GM19467 (cell line): Measurements from ENCODE around the gene COLEC11.

Experiments used
- ATAC-seq: cut with Tn5 transposase; IDR thresholded peaks from one replicate; pipeline ENCODE4 v1.9.1; 2021; ENCODE audit warnings: mild to moderate bottlenecking, moderate library complexity; ENCODE audit not compliant: unreplicated experiment

Gene COLEC11

DNA sequence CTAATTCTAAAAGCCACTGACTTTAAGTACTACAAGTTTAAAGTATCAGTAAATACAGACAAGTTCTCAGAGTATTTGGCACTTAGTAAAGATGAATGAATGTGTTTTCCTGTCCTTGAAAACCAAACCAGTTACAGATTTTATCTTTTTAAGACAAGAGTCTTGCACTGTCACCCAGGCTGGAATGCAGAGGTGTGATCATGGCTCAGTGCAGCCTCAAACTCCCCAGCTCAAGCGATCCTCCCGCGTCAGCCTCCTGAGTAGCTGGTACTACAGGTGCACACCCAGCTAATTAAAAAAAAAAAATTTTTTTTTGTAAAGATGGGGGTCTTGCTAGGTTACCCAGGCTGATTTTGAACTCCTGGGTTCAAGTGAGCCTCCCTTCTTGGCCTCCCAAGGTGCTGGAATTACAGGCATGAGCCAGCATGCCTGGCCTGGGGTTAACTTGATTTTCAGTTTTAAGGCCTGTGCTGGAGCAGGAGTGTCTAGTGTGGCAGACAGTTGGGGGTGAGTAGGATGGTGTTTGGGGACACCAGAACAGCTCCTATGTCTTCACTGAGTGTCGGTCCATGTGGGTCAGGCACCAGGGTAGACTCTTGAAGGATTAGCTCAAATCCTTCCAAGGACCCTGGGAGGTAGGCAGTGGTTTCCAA lies 10.2 kb upstream of the COLEC11 start:
- ATAC-seq = no peak

DNA sequence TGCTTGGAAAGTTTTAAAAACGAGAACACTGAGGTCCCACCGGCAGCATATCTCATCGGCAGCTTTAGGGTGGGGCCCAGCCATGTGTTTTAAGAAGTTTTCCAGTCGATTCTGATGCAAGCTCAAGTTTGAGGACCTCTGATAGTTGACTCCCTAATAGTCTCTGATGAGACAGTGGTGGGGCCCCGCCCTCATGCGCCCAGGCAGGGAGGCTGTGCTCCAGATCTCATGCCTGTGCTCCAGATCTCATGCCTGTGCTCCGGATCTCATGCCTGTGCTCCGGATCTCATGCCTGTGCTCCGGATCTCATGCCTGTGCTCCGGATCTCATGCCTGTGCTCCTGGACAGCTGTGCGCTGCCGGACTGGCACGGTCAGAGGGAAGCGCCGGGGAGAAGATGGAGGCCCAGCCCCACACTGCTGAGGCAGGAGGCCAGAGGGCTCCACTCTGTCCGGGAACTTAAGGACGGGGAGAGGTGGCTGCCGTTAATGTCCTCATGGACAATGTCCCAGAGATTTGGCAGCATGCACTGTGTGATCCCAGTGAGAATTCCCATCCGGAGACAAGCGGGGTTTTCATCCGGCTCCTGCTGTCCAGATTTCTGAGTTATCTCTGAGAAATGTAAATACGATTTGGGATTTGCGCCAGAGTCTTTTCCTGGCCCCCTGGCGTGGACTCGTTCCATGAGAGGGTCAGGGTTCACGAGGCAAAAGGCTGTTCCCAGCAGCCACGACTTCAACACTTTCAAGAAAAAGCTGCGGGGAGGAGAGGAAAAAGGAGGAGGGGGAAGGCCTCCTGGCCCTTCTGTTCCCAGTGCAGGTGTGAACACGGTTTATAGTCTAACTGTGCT lies 9.4 kb upstream of the COLEC11 start:
- no peak for ATAC-seq

DNA sequence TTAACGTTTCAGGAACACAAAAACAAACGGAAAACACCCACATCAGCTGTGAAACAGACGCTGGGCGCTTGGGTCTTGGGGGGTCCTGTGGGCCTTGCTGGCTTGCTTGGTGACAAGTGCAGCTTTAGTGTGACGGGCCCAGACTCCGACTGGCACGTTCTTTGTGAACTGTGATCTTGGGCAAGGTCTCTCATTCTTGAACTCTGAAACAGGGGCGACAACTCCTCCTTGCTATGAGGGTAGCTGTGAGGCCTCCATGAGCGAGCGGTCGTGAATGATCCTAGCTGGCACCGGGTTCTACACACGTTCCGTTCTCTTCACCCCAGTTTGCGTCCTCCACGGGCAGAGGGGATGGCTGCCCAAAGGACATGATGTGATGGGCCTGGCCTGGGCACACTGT lies 8.7 kb upstream of the COLEC11 start:
- no peak for ATAC-seq

DNA sequence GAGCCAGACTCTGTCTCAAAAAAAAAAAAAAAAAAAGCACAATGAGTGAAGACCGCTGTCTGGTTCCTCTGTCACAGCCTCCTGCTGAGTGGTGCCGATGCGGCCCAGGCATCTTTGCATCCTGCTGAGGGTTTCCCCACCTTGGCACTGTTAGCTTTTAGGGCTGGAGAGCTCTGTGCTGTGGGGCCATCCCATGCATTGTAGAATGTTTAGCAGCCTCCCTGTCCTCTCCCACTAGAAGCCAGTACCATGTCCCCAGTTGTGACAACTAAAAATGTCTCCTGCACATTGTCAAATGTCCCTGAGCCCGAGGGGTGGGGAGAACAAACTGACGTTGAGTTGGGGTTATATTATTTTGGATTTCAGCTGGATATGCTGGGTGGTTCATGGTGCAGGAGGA lies 7.9 kb upstream of the COLEC11 start:
- ATAC-seq = no peak

- no peak for ATAC-seq
Measured at GRCh38 chr2:3587432-3587831, 7.5 kb upstream of the COLEC11 start.

DNA sequence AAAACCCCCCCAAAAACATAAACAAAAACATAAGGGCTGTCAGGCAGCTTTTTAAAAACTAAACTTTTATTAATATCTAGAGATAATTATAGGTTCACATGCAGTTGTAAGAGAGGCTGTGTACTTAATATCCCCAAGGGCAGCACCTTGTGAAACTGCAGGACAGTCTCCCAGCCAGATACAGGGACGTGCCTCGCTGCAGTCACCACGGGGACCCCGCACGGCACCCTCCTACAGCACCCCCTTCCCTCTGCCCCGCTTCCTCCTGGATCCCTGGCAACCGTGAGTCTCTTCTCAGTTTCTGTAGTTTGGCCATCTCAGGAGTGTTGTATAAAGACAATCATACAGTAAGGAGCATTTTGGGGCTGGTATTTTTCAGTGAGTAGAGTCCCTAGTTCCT lies 6.8 kb upstream of the COLEC11 start:
- ATAC-seq = no peak

DNA sequence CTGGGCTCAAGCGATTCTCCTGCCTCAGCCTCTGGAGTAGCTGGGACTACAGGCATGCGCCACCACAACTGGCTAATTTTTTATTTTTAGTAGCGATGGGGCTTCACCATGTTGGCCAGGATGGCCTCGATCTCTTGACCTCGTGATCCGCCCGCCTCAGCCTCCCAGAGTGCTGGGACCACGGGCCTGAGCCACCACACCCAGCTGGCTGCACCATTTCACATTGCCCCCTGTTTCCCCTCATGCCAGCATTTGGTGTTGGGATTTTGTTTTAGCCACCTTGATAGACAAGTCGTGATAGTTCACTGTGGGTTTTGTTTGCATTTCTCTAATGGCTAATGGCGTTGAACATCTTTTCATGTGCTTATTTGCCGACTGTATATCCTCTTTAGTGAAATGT lies 5.8 kb upstream of the COLEC11 start:
- no peak for ATAC-seq

GRCh38 chr2:3595404-3595803 lies 492 bp downstream of the COLEC11 start:
- no peak for ATAC-seq

GRCh38 chr2:3595985-3596384 lies 1.1 kb downstream of the COLEC11 start:
- ATAC-seq = peak; percentile 58

DNA sequence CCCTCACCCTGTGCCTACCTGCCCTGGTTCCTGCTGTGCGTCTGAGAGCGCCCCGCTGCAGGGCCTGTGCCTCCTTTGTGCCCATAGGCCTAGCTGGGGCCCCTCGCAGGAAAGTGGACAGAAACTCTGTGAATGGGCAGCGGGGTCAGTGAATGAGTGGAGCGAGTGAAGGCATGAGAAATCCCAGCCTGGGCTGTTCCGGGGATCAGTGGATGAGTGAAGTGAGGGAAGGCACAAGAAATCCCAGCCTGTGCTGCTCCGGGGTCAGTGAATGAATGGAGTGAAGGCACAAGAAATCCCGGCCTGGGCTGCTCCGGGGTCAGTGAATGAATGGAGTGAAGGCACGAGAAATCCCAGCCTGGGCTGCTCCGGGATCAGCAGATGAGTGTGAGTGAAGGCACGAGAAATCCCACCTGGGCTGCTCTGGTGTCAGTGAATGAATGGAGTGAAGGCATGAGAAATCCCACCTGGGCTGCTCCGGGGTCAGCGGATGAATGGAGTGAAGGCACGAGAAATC lies 2.0 kb downstream of the COLEC11 start:
- no peak for ATAC-seq

- no peak for ATAC-seq
Measured at GRCh38 chr2:3597567-3597966, 2.7 kb downstream of the COLEC11 start.

- no peak for ATAC-seq
Measured at GRCh38 chr2:3598197-3598910, 3.4 kb downstream of the COLEC11 start.

DNA sequence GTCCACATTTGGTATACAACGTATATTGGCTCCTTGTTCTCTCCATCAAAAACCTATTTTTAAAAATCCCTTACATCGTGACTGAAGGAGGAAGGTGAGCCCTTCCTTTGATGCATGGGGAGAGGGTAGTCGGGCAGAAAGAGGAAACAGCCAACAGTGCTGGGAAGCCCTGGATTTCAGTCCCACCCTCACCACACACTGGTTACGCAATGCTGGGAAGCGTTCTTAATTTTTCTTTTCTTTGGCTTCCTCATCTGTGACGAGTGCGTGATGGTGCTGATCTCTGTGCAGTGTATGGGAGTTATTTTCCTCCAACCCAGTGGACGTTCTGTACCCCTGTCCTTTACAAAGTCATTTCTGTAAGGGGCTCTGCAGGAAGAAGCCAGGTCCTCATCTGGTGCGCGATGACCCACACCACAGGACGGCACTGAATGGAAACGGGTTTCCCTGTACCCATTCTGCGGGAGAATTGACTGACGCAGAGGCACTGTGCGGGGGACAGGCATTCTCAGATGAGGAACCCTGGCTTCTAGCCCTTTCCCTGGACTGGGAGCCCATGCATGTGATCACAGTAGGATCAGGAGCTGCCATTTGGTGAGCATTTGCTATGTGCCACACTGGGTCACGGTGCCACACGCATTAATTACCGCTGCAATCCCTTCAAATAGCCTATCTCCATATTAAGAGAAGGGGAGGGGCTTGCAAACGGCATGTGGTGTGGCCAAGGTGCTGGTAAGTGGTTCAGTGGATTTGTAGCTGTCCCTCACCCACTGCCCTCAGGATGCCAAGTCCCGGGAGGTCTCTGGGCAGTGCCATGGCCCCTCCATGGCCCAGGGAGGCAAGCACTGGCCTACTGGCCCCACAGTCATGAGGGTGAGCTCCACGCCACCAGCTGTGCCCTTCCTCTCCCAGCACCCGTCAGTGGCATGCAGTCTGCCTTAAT lies 4.3 kb downstream of the COLEC11 start:
- ATAC-seq = no peak

DNA sequence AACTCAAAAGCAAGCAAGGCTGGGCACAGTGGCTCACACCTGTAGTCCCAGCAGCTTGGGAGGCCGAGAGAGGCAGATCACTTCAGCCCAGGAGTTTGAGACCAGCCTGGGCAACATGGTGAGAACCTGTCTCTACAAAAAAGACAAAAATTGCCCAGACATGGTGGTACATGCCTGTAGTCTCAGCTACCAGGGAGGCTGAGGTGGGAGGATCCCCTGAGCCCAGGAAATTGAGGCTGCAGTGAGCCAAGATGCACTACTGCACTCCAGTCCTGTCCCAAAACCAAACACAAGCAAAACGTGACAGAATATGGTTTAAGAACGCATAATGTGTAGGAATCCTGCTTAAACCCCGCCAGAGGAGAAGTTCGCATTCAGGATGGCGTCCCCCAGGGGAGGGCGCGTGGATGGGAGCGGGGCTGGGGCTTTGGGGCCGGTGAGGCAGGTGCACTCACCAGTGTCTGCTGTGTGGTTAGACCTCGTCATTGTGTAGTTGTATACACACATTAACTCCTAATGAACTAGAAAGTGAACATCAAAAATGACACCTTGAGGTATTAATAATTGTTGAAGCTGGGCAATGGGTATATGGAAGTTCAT lies 5.4 kb downstream of the COLEC11 start:
- ATAC-seq = no peak

DNA sequence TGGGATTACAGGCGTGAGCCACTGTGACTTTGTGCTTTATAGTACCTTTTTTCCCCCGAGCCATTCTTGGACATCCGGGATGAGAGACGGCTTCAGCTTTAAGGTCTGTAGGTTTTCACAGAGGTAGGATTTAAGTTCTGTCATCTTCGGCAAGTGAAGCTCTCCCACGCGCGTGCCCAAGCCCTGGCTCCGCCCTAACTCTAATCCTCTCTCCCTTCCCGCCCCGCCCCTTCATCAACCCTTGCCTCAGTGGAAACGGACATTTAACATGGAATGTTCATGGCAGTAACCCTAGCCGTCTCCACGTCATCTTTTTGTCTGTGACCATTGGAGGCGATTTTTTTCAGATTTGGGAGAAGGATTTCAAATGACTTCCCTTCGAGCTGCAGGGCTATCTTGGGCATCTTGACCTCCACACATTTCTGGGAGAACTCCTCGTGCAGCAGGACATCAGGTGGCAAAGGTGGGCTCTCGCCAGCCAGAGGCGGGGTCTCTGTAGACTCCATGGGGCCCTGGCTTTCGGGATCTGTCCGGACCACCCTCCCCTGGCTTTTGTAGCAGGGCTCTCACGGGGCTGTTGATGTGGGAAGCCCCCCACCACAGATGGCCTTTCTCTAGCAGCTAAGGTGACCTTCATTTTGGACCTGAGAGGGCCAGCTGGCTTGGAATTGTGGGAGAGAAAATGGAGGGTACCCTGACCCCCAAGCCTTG lies 6.8 kb downstream of the COLEC11 start:
- no peak for ATAC-seq

DNA sequence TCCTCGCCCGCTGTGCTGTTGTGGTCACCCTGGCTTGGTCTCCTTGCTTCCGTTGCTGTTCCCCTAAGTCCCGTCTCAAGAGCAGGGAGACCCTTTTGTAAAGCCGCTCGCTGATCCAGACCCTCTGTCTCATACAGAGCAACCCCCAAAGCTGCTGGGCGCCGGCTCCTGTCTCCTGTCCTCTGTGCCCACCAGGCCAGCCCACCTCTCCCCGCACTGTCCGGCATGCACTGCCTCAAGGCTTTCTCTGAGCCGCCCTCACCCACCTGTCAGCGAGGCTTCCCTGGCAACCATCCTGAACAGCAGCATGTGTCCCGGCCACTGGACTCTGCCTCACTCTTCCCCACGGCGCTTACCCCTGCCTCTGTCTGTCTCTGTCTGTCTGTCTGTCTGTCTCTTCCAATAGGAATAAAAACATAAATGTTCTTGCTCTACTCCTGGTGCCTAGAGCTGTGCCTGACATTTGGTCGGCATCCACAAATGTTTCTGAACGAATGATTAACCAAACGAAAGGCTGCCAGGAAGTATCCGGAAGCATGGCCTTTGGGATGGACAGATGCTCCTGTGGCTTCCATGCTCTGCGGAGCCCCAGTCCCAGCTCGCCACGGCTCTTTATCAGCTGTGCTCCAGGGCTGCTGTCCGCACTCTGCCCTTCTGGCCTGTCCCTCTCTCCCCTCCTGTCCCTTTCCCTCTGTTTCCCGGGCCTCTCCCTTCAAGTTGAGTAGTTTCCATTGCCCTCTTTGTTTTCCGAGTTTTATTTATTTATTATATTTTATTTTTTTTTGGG lies 7.8 kb downstream of the COLEC11 start:
- no peak for ATAC-seq

DNA sequence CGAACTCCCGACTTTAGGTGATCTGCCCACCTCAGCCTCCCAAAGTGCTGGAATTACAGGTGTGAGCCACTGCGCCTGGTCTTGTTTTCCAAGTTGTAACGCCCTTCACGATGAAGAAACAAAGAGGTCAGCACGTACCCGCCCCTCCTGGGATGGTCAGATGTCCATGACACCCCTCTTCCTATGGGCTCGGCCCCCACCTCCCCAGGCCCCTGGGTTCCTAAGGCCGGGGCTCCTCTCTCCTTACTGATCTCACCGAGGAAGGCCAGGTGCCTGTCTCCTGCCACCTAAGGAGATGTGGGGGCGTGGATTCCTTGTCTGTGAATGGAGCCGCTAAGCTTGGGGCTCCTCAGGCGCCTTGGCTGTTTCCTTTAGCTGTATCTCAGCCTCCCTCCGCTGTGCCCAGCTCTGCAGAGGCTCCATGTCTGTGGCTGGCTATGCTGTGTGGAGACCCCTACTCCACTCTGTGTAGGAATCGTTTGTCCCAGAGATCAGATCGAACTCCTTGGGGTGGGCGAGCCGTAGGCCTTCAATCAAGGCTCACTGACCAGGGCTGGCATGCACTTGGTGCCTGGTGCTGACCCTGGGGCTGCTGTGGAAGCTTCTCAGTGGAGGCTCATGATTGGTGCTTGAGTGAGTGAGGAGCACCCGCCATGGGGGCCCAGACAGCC lies 8.8 kb downstream of the COLEC11 start:
- ATAC-seq = no peak

- no peak for ATAC-seq
Measured at GRCh38 chr2:3604207-3604877, 9.4 kb downstream of the COLEC11 start.
